K562 (cell line): ENCODE data around the gene PI16.

Source experiments
- MED1 ChIP-seq: sonication (generic); formaldehyde crosslinking; IDR thresholded peaks from 2 replicates; pipeline ENCODE4 v1.8.1; 2023; ENCODE audit warnings: missing genetic modification reagents, borderline replicate concordance
- RCOR1 ChIP-seq, 2 experiments: IDR thresholded peaks; 2 replicates each; pipeline ENCODE4 v1.6.1; 2012; ENCODE audit warnings: low read depth in 2 of 2, low read length in 2 of 2, borderline replicate concordance in 1 of 2, improper control_type of control experiment in 1 of 2
- SAFB2 ChIP-seq: fragments of 200-400 bp; formaldehyde crosslinking; IDR thresholded peaks from 2 replicates; pipeline ENCODE4 v1.6.1; 2018; ENCODE audit warnings: borderline replicate concordance, low read length, low read depth, moderate library complexity; ENCODE audit not compliant: severe bottlenecking
- ZFP1 ChIP-seq: fragments of 450-650 bp; formaldehyde crosslinking; IDR thresholded peaks from 2 replicates; pipeline ENCODE4 v1.4.0; 2020; ENCODE audit warnings: mild to moderate bottlenecking, mixed read lengths
- ZNF274 ChIP-seq: IDR thresholded peaks from 2 replicates; pipeline ENCODE4 v1.6.1; 2011; ENCODE audit warnings: low read depth, mild to moderate bottlenecking, low read length, moderate library complexity, borderline replicate concordance
- ZNF280A ChIP-seq: fragments of 450-650 bp; IDR thresholded peaks from 2 replicates; pipeline ENCODE4 v1.6.1; 2018; ENCODE audit warnings: mild to moderate bottlenecking, low read depth; ENCODE audit not compliant: partially characterized antibody

- no peak for TF ChIP-seq ZNF280A
- no peak for TF ChIP-seq ZNF274
- TF ChIP-seq SAFB2: no peak
- no peak for TF ChIP-seq RCOR1 (IDR thresholded peaks at IDR 0.05; ENCODE audit: borderline replicate concordance in 1 of 2, low read depth in 2 of 2, low read length in 2 of 2)
- TF ChIP-seq ZFP1: no peak
- no peak for TF ChIP-seq MED1 (CRISPR knock-in tag)
Observed at GRCh38 chr6:36978421-36979346, 24.1 kb downstream of the PI16 start.
